NT2/D1 (cell line): ENCODE results near the gene LILRA6.

ENCODE experiments used
- SUZ12 ChIP-seq: IDR thresholded peaks from 2 replicates; pipeline ENCODE4 v1.6.1; 2011; ENCODE audit not compliant: insufficient read length, insufficient read depth; ENCODE audit errors: extremely low read depth
- YY1 ChIP-seq: IDR thresholded peaks from 2 replicates; pipeline ENCODE4 v1.6.1; 2011; ENCODE audit not compliant: insufficient read length, insufficient read depth

- TF ChIP-seq YY1 = no peak
- TF ChIP-seq SUZ12 = no peak
Observed at GRCh38 chr19:54211235-54211634, 31.4 kb downstream of the LILRA6 start.
